A549 treated with DMSO at 1 μM for 4 hours (cell line): ENCODE measurements around the gene SLC37A3. TPM values are rescaled to one million over a fixed set of nuclear protein-coding genes. Genes with fewer than 3 reads are reported as not detected.

Experiments used
- total RNA-seq: library from RNA; stranded (reverse); fragments of 200-300 nt; extraction: Qiagen RNA extraction; gene quantifications from 5 replicates; pipeline ENCODE4 v1.2.3, GENCODE V29; 2022; ENCODE audit warnings: low read depth

SLC37A3 gene, protein sequence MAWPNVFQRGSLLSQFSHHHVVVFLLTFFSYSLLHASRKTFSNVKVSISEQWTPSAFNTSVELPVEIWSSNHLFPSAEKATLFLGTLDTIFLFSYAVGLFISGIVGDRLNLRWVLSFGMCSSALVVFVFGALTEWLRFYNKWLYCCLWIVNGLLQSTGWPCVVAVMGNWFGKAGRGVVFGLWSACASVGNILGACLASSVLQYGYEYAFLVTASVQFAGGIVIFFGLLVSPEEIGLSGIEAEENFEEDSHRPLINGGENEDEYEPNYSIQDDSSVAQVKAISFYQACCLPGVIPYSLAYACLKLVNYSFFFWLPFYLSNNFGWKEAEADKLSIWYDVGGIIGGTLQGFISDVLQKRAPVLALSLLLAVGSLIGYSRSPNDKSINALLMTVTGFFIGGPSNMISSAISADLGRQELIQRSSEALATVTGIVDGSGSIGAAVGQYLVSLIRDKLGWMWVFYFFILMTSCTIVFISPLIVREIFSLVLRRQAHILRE
- 24.7 to 30.2 TPM (median 27.0 TPM) in 5 replicates for total RNA-seq

DNA sequence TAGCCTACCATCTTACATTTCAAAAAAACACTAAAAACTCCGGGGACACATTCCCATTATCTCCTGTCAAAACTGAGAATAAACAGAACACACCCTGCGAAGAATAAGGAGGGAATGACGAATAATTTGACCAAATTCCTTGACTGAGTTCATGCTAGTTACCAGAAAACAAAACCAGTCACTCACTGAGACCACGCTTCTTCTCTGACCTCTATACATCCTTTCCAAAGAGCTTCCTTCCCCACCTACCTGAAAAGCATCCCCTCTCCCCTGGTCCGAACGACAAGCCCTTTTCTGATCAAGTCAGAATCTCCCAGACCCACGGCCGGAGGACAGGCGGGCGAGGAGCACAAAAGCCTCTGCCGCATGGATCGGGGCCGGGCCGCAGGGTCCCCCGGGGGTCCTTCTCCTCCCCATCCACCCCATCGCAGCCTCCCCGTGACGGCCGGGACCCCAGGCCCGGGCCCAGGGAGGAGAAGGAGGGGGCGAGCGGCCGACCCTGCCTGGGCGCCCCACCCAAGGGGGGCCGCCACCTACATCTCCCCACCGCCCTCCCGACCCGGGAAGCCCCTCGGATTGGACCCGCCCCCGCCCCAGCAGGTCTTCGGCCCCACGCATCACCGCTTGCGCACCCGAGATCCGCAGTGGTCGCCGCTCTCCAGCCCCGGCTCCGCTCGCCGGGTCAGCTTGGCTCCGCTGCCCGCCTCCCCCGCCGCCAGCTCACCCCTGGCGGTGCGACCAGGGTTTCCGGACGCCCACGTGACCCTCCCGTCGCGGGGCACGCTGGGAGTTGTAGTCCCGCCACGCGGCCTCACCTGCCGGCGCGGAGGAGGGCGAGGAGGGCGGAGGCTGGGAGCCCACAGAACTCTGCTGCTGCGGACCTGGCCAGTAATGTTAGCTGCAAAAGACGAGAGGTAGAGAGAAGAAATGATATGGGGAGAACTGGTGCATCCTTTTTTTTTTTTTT, at the start of gene SLC37A3:
Gene SLC37A3, minus strand, starts transcription at position 747 of the 967 bp plus-strand sequence. CDS start 16,004 bp downstream, outside the sequence.

DNA sequence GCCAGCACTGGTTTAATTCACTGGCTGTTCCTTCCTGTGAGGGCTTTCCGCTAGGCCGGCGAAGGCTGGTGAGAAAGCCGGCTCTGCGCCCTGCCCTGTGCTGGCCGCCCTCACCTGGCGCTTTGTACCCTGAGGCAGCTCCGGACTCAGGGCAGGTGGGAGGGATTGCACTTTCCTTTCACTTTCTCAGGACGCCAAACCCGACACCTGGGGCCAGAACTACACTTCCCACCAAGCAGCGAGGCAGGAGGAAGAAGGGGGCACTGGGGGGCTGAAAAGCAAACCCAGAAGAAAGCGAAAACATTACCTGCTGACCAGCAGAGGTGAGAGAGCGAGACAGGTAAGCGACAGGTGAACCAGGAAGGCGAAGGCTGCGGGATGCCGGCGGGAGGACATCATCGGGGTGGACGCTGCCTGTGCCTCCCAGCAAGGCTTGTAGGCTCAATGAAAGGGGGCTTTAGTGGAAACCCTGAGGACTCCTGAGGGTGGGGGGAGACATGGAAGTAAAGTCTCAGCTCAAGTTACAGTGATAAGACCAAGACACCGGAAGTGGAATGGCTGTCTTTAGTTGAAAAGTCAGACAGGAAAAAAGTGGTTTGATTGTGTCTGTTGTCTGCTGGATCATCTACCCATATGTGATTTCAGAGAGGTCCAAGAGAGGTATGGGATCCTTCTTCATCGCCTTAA, 5.7 kb upstream of the SLC37A3 start, which contains the start of gene RAB19:
Gene RAB19, plus strand, starts transcription at position 181 of the 687 bp plus-strand sequence. CDS start 3,589 bp downstream, outside the sequence.

Other genes with a start within 250 kb of the SLC37A3 start
- 2.6 to 3.8 TPM (median 3.4 TPM) in 5 replicates for gene KDM7A, start 221.5 kb downstream of the SLC37A3 start, total RNA-seq
- gene RAB19, start 5.5 kb upstream of the SLC37A3 start, total RNA-seq: not detected in 5 replicates
- 55.3 to 62.7 TPM (median 60.1 TPM) in 5 replicates for gene MKRN1, start 81.0 kb upstream of the SLC37A3 start, total RNA-seq
- 0.24 to 0.42 TPM (median 0.35 TPM) in 5 replicates for gene DENND2A, start 242.3 kb upstream of the SLC37A3 start, total RNA-seq